GM18520 (cell line): ENCODE results near the gene GALNT14.

ENCODE experiments used
- ATAC-seq: cut with Tn5 transposase; IDR thresholded peaks from one replicate; pipeline ENCODE4 v1.9.1; 2021; ENCODE audit not compliant: unreplicated experiment

Gene GALNT14

DNA sequence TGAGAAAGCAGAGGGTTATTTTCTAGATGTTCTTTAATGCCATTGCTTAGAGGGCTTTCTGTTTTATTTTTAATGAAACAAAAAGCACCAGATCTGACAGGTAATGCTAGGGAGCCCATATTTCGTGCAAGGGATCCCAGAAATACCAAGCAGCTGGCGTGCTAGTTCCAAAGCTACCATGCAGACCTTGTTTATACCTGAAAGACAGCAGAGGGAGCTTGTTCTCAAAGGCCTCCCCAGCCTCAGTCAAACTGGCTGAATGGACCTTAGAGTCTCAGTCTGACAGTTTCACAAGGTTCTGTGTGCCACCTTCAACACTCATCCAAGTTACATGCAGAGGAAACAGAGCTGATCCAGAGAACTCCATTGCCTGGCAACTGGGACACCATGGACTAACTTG is 48.6 kb downstream of the GALNT14 start:
- ATAC-seq, result no peak

DNA sequence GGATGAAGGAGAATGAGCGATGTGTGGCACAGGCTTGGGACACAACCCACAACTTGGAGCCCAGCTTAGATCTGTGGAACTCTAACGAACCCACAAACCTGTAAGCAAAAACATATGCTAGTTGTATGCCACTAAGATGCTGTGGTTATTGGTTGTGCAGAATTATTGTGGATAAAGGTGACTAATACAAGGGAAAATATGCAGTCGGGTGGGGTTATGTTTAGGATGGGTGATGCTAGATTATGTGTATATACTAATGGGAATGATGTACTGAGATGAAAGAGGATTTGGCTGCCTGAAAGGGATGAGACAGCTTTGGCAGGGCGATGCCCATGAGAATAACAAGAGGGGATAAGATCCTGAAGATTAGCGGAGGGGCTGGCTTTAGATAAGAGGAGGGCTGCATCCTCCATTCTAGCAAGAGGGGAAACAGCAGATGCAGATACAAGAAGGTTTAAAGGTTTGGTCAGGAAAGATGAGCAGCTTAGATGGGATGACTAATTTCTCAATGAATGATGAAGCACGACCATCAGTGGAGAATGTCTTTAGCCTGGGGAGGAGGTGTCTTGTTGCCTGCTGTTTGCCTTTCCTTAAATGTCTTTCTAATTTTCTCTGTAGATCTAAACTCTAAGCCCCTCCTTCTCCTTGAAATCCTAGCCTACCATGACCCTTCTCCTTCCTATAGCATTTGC is 49.6 kb downstream of the GALNT14 start:
- ATAC-seq, result no peak

DNA sequence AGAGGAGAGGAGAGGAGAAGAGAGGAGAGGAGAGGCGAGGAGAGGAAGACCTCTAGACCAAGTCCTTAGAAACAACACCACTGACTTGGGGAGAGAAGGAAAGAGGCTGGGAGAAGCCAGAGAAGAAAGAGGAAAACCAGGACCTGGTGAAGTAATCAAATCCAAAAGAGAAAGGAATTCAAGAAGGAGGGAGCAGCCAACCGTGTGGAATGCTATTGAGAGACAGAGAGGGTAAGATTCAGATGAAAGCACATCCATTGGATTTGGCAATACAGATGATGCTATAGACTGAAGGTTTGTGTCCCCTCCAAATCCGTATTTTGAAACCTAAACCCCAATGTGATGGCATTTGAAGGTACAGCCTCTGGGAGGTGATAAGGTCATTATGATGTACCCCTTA is 50.7 kb downstream of the GALNT14 start:
- no peak for ATAC-seq

DNA sequence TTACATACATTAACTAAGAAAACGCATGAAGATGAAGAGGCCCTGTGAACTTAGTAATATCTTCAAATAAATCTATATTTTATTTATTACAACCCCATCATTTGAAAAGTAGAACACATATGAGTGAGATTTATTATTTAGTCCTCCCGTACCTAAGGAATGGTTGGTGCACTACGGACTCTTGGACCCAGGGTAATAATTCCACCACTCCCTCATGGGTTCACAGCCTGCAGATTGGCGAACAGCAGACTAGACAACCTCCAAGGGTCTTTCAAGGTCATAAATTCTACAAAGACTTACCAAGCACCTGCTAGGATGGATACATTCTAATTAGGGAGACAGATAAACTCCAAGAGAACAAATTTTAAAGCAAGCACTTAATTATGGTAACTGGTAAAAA is 51.6 kb downstream of the GALNT14 start:
- ATAC-seq, result no peak

DNA sequence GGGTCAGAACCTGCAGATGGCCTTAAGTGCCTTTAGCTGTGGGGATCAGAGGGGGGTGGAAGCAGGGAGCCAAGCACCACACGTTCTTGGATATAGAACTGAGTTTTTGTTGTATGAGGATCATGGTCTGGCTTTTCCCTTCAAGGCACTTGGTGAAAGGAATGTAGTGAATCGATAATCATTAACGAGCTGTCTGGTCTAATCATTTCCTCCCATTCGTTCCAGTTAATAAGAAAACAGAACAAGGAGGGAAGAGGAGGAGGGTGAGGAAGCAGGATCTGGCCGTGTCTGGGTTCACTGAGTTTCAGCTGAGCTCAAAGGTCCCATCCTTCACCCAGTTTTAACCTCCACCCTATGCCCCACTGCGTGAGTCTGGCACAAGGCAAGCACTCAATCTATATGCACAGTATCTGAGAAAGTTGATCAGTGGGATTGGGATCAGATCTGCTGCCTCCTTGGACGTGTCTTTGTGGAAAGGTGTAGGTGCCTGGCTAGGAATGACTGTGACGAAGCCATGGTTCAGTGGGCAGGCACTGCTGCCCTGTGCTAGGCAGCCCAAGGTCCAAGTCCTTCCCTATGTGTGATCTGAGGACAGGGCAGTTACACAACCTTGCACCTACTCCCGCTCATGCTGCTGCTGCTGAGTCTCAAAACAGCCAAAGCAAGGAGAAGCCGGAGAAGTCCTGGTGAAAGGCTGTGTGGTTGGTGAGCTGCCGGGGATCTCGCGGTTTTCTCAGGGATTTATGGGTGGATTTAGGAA is 54.8 kb downstream of the GALNT14 start:
- ATAC-seq, result no peak

DNA sequence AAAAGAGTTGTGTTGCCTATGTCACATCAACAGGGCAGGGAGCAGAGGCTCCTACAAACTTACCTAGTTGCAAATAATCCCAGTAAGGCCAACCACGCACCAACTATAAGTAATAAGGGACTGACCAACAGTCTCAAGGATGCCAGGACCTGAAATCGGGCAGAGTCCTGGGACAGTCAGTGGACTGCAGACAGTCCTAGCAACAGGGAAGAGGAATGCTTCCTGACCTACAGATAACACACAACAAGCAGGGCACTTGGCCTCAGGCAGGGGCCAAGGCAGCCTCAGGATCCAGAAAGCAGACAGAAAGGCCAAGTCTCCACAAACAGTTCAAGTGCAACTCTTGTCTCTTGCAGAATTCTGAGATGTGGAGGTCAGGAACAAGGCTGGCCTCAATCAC is 56.2 kb downstream of the GALNT14 start:
- ATAC-seq, result no peak

DNA sequence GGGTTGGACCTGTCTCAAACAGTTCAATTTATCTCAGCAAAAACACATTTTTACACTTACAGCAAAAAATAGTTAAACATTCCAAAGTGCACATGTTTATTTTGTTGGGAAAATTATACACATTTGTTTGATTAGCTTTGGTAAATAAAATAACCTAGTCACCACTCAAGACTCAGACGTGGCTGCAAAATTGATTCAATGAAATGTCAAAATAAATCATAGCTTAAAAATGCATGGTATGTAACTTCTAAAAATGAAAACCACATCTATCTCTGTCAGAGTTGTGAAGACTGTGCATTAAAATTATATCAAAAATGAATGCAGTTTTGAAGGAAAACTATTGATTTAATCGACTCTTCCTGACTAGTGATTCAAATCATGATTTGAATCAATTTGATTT is 56.7 kb downstream of the GALNT14 start:
- no peak for ATAC-seq

DNA sequence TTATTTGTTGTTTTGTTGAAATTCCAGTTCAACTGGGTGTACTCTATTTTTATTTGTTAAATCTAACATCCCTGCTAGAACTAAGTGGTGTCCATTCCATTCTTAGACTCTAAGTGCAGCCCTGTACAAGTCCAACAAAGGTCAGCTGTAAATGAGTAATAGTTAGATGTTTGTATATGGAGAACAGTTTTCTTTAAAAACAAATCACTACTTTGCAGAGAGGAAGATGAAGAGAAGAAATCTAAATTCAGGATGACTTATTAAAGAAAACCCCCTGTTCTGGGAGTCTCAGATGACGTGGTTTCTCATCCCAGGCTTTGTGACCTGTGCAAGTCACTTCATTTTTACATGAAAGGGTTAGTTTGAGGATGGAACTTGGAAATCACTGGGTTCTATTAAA is 57.9 kb downstream of the GALNT14 start:
- no peak for ATAC-seq

DNA sequence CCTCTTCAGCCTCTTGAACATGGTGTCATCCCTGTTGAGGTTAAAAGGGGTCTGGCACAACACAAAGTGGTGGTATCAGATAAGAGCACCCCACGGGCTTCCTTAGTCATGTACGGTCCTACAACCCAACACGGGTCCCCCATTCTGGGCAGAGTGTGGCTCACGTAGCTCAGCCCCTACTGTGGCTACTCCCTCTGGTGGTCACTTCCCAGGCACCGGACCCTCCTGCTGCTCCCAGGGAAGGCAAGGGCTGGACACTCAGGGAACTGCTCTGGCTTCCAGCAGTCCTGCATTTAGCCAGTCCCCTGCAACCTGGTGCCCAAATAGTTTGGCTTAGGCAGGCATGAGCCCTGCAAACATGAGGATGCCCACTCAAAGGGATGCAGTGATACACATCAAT is 58.6 kb downstream of the GALNT14 start:
- ATAC-seq, result no peak

DNA sequence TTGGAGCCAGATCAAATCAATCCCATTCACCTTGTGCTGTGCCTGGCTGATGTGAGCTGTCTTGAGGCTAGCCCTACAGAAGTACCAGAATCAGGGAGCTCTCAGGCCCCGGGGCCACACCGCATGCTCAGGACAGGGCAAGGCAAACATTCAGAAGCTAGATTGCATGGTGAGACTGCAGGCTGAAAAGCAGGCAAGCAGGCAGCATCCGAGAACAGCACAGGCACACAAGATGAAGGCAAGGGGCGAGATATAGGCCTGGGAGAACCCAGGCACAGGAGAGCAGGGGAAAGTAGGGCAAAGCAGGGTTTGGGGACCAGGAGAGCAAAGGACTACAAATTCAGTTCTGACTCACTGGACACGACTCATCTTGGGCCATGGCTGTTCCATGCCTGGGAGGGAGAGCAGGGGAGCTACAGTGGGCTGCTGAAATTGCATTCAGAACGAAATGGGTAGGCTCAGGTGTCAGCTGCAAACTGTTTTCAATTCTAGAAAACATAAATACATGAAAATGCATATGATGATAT is 59.6 kb downstream of the GALNT14 start:
- ATAC-seq, result no peak

DNA sequence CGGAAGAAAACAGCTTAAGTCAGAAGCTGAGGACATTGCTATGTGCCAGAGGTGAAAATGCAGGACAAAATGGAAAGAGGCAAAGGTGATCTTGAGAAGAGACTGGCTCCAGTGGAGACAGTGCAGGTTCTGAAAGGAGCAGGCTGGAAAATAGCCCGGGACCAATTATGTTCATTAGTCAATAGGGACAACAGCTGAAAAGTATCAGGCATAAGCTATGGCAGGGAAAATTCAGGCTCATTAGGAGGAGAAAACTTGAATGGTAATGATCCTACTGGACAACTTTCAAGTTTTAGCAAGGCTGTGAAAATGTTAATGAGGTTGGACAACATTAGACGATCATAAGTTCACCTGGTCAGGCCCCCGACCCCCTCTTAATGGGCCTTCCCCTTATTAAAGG is 60.2 kb downstream of the GALNT14 start:
- ATAC-seq, result no peak

DNA sequence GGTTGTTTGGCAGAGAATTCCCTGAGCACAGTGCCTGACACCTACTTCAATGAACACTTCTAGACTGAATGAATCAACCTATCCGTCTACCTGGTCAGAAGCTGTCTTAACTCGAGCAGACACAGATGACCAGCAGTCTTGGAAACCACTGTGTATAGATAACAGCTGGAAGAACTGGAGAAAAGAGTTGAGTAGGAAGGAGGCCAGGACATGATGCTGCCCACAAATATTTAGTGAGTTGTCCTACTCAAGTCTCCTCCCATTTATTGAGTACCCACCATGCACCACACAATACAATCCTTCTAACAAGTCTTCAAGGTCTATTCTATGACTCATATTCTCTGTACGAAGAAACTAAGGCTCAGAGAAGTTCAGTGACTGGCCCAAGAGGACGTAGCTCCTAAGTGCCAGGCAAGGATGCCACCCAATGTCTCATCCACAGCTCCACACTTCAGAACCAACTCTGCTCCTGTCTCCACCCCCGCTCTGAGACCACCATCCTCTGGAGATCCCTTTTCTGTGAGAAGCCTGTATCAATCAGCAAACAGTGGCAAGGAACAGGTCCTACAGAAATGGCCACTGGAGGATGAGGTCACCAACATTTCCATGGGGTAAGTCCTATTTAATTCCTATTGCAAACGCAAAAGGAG is 62.2 kb downstream of the GALNT14 start:
- ATAC-seq, result no peak

DNA sequence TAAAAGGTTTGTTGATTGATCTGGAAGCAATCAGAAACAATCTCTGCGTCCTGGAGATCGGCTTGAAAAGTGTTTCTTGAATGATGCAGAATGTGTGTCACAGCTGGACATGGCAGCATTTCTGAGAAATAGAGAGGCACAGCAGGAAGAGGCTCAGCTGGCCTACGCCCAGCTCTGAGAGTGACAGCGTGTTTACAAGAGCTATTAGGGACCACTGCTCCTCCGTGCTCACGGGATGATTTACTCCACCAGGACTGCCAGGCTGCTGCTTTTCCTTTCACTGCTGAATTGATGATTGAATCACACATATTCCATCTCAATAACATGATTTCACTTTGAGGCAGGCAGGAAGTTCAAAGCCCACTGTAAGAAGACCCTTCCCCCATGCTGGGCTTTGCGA is 62.8 kb downstream of the GALNT14 start:
- ATAC-seq, result no peak

DNA sequence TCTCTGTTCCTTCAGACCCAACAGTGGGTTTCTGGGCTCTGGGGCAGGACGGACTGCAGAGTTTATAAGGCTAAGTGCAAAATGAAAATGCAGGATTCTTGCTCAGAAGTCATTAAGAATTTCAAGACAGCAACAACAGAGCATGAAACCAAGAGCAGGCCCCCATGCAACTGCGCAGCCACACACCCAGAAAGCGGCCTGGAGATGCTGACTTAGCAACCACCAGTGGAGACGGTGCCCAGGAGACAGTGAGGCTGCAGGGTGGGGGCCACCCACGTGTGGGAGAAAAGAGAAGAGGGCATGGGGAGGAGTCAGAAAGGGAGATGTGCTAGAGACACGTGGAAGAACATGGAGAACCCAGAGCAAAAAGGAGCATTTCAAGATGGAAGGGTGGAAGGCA is 66.5 kb downstream of the GALNT14 start:
- ATAC-seq, result no peak

DNA sequence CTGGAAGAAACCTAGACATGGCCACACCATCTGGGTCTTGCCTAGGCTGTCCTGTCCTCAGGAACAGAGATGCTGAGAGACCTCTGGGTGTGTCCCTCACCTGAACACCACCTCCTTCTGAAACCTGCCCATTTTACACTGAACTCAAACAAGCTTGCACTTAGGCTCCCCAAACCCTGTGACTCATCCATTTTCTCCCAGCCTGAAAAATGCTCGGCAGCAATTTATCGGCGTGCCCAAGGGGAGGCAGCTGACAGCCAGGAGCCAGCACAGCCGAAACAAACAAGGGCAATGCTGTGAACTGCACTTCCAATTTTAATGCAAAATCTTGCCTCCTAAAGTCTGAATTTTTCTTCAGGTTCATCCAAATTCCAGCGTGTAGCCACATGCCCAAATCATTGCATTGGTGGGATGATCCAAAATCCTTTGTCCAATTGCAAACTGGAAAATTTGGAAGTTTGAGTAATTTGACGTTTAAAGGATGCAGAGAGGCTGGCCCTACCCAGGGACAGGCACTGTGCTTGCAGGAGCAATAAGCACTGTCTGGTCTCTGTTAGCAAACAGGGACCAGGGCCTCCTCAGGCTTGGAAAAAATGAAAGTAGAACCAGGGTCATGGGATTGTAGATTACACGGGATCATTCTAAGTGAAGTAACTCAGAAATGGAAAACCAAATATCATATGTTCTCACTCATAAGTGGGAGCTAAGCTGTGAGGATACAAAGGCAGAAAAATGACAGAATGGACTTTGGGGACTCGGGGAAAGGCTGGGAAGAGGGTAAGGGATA is 67.7 kb downstream of the GALNT14 start:
- no peak for ATAC-seq

DNA sequence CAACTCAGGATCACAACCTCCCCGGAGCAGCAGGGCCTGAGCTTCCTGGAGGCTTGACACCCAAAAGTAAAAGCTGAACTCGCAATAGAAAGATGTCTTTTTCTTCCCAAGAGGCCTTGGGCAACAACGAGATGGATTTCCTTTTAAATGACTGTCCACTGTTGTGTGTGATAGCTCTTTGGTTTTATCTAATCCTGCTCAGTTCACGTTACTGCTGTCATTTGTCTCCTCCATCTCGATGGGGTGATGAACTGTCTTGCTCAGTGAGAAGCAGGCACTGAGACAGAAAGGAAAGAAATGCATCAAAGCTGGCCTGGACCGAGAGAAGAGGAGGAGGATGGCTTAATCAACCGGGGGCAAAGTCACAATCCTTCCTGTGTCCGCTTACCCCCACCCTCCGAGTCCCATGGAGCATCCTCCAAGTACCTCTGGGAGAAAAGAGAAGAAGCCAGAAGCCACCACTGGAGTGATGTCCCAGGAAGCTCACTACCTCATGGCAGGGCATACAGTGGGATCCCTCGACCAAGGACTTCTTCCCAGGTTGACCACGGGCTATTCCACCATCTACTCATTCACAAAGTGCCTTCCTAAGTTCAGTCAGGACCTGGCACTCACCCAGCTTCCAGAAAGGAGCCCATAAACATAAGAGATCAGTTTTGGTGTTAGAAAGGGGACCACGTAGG is 68.5 kb downstream of the GALNT14 start:
- no peak for ATAC-seq

DNA sequence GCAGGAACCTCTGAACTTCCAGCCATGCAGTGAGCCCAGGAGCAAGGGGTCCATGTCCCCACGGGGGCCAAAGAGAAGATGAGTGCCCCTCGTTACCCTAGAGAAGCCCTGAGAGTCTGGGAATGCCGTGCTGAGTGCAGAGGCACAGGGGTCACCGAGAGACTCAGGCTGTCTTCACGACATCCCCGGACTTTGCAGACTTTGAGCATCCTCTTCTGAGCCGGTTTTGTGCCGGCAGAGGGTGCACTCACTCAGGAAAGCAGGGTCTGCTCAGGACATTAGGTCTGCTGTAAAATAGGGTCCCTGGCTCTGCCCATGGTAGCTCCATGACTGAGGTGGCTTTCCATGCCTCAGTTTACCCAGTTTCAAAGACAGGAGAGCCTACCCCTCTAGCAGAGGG is 71.0 kb downstream of the GALNT14 start:
- no peak for ATAC-seq

DNA sequence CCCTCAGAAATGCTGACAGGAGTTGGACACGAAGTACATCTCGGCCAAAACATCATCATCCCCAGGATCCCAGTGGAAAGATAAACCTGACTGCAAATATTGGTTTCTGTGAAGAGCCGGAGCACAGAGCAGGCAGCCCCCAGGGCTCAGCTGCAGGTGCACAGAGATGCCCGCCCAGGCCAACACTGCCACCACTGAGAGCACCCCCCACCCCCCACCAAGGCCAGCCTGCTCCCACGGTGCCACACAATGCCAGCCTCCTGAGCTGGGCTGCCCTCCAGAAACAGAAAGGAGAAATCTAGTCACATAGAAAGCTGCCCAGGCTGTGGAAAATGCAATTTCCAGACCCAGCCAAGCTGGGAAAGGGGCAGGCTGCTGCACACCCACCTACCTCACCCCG is 71.7 kb downstream of the GALNT14 start:
- no peak for ATAC-seq

DNA sequence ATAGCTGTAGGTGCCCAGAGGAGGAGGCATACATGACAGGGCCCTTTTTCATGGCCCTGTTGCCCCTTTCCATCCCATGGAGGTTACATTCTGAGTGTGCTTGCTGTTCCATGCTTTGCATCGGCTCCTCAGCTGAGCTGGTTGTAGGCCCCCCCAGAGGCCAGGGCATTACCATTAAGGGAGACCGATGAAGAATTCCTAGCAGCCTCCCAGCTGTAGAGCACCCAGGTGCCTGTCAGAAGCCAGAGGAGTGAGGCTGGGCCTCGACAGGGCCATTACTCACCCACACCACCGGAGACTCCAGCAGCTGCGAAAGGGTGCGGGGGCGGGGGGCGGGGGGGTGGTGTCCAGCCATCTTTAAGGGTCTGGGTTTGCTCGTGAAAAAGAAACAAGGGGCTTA is 72.2 kb downstream of the GALNT14 start:
- ATAC-seq, result no peak

DNA sequence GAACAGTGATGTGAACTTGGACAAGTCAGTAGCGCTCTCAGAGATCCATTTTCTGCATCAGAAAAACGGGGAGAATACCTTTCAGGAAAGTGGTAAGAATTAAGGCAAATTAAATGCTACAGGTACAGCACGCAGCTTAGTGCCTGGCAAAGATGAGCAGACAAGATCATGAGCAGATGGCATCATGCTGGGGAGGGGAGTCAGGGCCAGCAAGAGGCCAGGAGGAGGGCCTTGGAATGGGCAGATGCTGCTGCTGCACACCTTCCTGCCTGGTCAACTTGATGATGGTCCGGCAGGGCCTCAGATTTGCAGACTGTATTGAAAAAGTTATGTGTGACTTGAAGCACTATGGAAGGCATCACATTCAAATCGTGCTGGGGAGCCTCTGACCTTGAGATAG is 72.9 kb downstream of the GALNT14 start:
- no peak for ATAC-seq

DNA sequence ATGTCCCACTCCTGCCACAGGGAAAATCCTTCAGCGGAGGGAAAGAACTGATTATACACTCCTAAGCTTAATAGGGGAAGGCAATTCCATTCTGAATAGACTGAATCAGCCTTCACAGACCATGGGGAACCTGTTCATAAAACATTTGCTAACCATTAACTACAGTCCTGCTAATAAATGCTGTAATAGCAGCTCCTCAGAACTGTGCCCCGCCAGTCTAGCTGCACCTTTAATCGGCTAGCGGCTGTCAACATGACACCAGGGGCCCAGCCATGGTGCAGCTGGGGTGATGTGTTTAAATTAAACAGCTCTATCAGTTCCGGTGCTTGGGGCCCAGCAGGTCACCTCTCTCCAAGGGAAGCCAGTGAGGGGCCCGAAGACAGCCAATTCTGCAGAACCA is 77.8 kb downstream of the GALNT14 start:
- ATAC-seq, result no peak
